Measurements from ENCODE around the gene TMPRSS3.
A peak's percentile ranks its signal among the peaks of the same experiment; 100 is the strongest.

Gene TMPRSS3

GRCh38 chr21:42341776-42342542 lies 53.9 kb downstream of the TMPRSS3 start:
- no peak overlapping the region for H3K4me3 ChIP-seq (ENCODE audit: low read depth, low read length)
- no peak overlapping the region for H3K27ac ChIP-seq (ENCODE audit: low read depth, low read length)
- no peak overlapping the region for H3K9ac ChIP-seq (ENCODE audit: low read depth, low read length)
- peaks cover 8% of the 10 kb centered on the region; the same call in 1 of the 2 replicates for H3K4me1 ChIP-seq (ENCODE audit: control insufficient read depth, insufficient read depth, low read length)
- H3K36me3 ChIP-seq (ENCODE audit: control insufficient read depth, insufficient read depth, low read length): no peaks in the 10 kb centered on the region
- no peaks in the 10 kb centered on the region for H3K9me3 ChIP-seq (ENCODE audit: control insufficient read depth, insufficient read depth, low read length)
- H3K27me3 ChIP-seq (ENCODE audit: control insufficient read depth, insufficient read depth, low read length): no peaks in the 10 kb centered on the region

GRCh38 chr21:42340187-42341050 lies 55.4 kb downstream of the TMPRSS3 start:
- Histone ChIP-seq H3K27me3 (ENCODE audit: control insufficient read depth, insufficient read depth, low read length) (no peaks in the 10 kb centered on the region), H3K4me1 (ENCODE audit: control insufficient read depth, insufficient read depth, low read length) (peaks cover 22% of the 10 kb centered on the region), H3K4me3 (ENCODE audit: low read depth, low read length) (no peak overlapping the region), H3K9me3 (ENCODE audit: control insufficient read depth, insufficient read depth, low read length) (no peaks in the 10 kb centered on the region), H3K9ac (ENCODE audit: low read depth, low read length) (no peak overlapping the region), H3K36me3 (ENCODE audit: control insufficient read depth, insufficient read depth, low read length) (no peaks in the 10 kb centered on the region), H3K27ac (ENCODE audit: low read depth, low read length) (no peak overlapping the region)

GRCh38 chr21:42338729-42339715 lies 56.8 kb downstream of the TMPRSS3 start:
- H3K27me3 ChIP-seq (ENCODE audit: control insufficient read depth, insufficient read depth, low read length): no peaks in the 10 kb centered on the region
- no peak overlapping the region for H3K4me3 ChIP-seq (ENCODE audit: low read depth, low read length)
- no peak overlapping the region for H3K9ac ChIP-seq (ENCODE audit: low read depth, low read length)
- peaks cover 24% of the 10 kb centered on the region for H3K4me1 ChIP-seq (ENCODE audit: control insufficient read depth, insufficient read depth, low read length)
- no peaks in the 10 kb centered on the region for H3K9me3 ChIP-seq (ENCODE audit: control insufficient read depth, insufficient read depth, low read length)
- H3K27ac ChIP-seq (ENCODE audit: low read depth, low read length): no peak overlapping the region
- no peaks in the 10 kb centered on the region for H3K36me3 ChIP-seq (ENCODE audit: control insufficient read depth, insufficient read depth, low read length)

- Histone ChIP-seq H3K27me3 (ENCODE audit: control insufficient read depth, insufficient read depth, low read length) (no peaks in the 10 kb centered on the region), H3K36me3 (ENCODE audit: control insufficient read depth, insufficient read depth, low read length) (no peaks in the 10 kb centered on the region), H3K9ac (ENCODE audit: low read depth, low read length) (no peak overlapping the region), H3K27ac (ENCODE audit: low read depth, low read length) (no peak overlapping the region), H3K9me3 (ENCODE audit: control insufficient read depth, insufficient read depth, low read length) (no peaks in the 10 kb centered on the region), H3K4me1 (ENCODE audit: control insufficient read depth, insufficient read depth, low read length) (peaks cover 24% of the 10 kb centered on the region), H3K4me3 (ENCODE audit: low read depth, low read length) (no peak overlapping the region)
Measured at GRCh38 chr21:42337830-42338728, 57.8 kb downstream of the TMPRSS3 start.

GRCh38 chr21:42337276-42337675 lies 58.6 kb downstream of the TMPRSS3 start:
- Histone ChIP-seq H3K27me3 (ENCODE audit: control insufficient read depth, insufficient read depth, low read length) (no peaks in the 10 kb centered on the region), H3K9me3 (ENCODE audit: control insufficient read depth, insufficient read depth, low read length) (no peaks in the 10 kb centered on the region), H3K36me3 (ENCODE audit: control insufficient read depth, insufficient read depth, low read length) (no peaks in the 10 kb centered on the region), H3K4me1 (ENCODE audit: control insufficient read depth, insufficient read depth, low read length) (peaks cover 24% of the 10 kb centered on the region), H3K9ac (ENCODE audit: low read depth, low read length) (no peak overlapping the region), H3K27ac (ENCODE audit: low read depth, low read length) (no peak overlapping the region), H3K4me3 (ENCODE audit: low read depth, low read length) (no peak overlapping the region)

- Histone ChIP-seq H3K4me3 (ENCODE audit: low read depth, low read length) (0 out of 2 replicates have a peak overlapping the region, but pooled peaks have one; percentile 16), H3K4me1 (ENCODE audit: control insufficient read depth, insufficient read depth, low read length) (peaks cover 21% of the 10 kb centered on the region), H3K9ac (ENCODE audit: low read depth, low read length) (no peak overlapping the region), H3K27ac (ENCODE audit: low read depth, low read length) (peak overlapping the region; percentile 85), H3K9me3 (ENCODE audit: control insufficient read depth, insufficient read depth, low read length) (no peaks in the 10 kb centered on the region), H3K27me3 (ENCODE audit: control insufficient read depth, insufficient read depth, low read length) (no peaks in the 10 kb centered on the region), H3K36me3 (ENCODE audit: control insufficient read depth, insufficient read depth, low read length) (no peaks in the 10 kb centered on the region)
Measured at GRCh38 chr21:42336054-42336453, 59.8 kb downstream of the TMPRSS3 start.

- Histone ChIP-seq H3K4me1 (ENCODE audit: control insufficient read depth, insufficient read depth, low read length) (peaks cover 25% of the 10 kb centered on the region), H3K27ac (ENCODE audit: low read depth, low read length) (no peak overlapping the region), H3K27me3 (ENCODE audit: control insufficient read depth, insufficient read depth, low read length) (no peaks in the 10 kb centered on the region), H3K36me3 (ENCODE audit: control insufficient read depth, insufficient read depth, low read length) (no peaks in the 10 kb centered on the region), H3K4me3 (ENCODE audit: low read depth, low read length) (no peak overlapping the region), H3K9ac (ENCODE audit: low read depth, low read length) (no peak overlapping the region), H3K9me3 (ENCODE audit: control insufficient read depth, insufficient read depth, low read length) (0 out of 2 replicates have a peak, but pooled peaks cover 6% of the 10 kb centered on the region)
Measured at GRCh38 chr21:42332557-42333317, 63.1 kb downstream of the TMPRSS3 start.

GRCh38 chr21:42331660-42332059 lies 64.2 kb downstream of the TMPRSS3 start:
- Histone ChIP-seq H3K4me3 (ENCODE audit: low read depth, low read length) (no peak overlapping the region), H3K27me3 (ENCODE audit: control insufficient read depth, insufficient read depth, low read length) (no peaks in the 10 kb centered on the region), H3K9me3 (ENCODE audit: control insufficient read depth, insufficient read depth, low read length) (0 out of 2 replicates have a peak, but pooled peaks cover 6% of the 10 kb centered on the region), H3K36me3 (ENCODE audit: control insufficient read depth, insufficient read depth, low read length) (no peaks in the 10 kb centered on the region), H3K9ac (ENCODE audit: low read depth, low read length) (no peak overlapping the region), H3K4me1 (ENCODE audit: control insufficient read depth, insufficient read depth, low read length) (peaks cover 22% of the 10 kb centered on the region), H3K27ac (ENCODE audit: low read depth, low read length) (no peak overlapping the region)

Measured in HUES48 (cell line).